Ovary (tissue), 9 donors: ENCODE results near the gene IFIT3. TPM values are rescaled to one million over a fixed set of nuclear protein-coding genes. Genes with fewer than 3 reads are reported as not detected.

Experiments
- DNase-seq, 5 donors: peaks; one replicate each; pipeline ENCODE4 v3.0.0-alpha.2; 2019 to 2020
- H3K27ac ChIP-seq, 2 donors: fragments of 200-600 bp; one replicate each; pipeline versions ENCODE4 v1.5.1 to v1.8.0; 2019 to 2022
- H3K27me3 ChIP-seq: fragments of 200-600 bp; one replicate; pipeline ENCODE4 v1.8.0; 2022
- H3K36me3 ChIP-seq: fragments of 200-600 bp; sonication (generic); one replicate; pipeline ENCODE4 v1.5.1; 2019
- H3K4me1 ChIP-seq: one replicate; pipeline ENCODE4 v1.8.1; 2013; ENCODE audit warnings: mild to moderate bottlenecking, moderate library complexity; ENCODE audit not compliant: insufficient read depth
- H3K4me3 ChIP-seq: fragments of 200-600 bp; sonication (generic); one replicate; pipeline ENCODE4 v1.5.1; 2017
- H3K9me3 ChIP-seq, 2 donors: fragments of 200-600 bp in 1 of 2; sonication (generic) in 1 of 2; one replicate each; pipeline versions ENCODE4 v1.5.1 to v1.8.1; 2013 to 2019; ENCODE audit warnings: mild to moderate bottlenecking in 1 of 2, moderate library complexity in 1 of 2
- CTCF ChIP-seq, 3 donors: fragments of 450-650 bp in 2 of 3; fragments of 200-600 bp in 1 of 3; IDR thresholded peaks; one replicate each; pipeline versions ENCODE4 v1.5.1 to v1.8.0; 2016 to 2022; ENCODE audit warnings: antibody characterized with exemption in 3 of 3, mild to moderate bottlenecking in 1 of 3
- EP300 ChIP-seq: sonication (generic); formaldehyde crosslinking; IDR thresholded peaks from one replicate; pipeline ENCODE4 v1.6.1; 2017; ENCODE audit warnings: antibody characterized with exemption
- POLR2A ChIP-seq: fragments of 450-650 bp; IDR thresholded peaks from one replicate; pipeline ENCODE4 v1.6.1; 2017; ENCODE audit warnings: antibody characterized with exemption, mild to moderate bottlenecking, moderate library complexity
- WGBS, 3 donors: extraction: QIAGEN DNeasy Blood & Tissue Kit in 1 of 3; methylation state at CpG; one replicate each; pipeline versions ENCODE4 v1.1.5 to v1.1.7; 2013 to 2017; 5-methylcytosine and 5-hydroxymethylcytosine counted together
- intact Hi-C, 4 donors: fragments of 100-400 bp; cut with DNase I; formaldehyde crosslinking; loops; one replicate each; pipeline versions ENCODE4 v1.11.0 to v1.15.1; 2022 to 2023
- polyA plus RNA-seq, 2 donors: library from polyadenylated mRNA; stranded (reverse); fragments of 200-250 nt in 1 of 2; fragments of 350-450 nt in 1 of 2; fragmentation: Illumina TruSeq in 1 of 2; extraction: RNeasy Lipid Tissue Mini Kit (QIAGEN cat#74804) in 1 of 2; gene quantifications; one replicate each; pipeline ENCODE4 v1.2.3, GENCODE V29; 2013 to 2014
- total RNA-seq, 7 donors: library from RNA; depleted of rRNA in 2 of 7; stranded (reverse); fragments of >200 nt in 2 of 7; fragmentation: NEBNext Ultra II Directional in 3 of 7; extraction: Animal tissue kit (Norgen Biotek cat#: 25700) in 3 of 7; gene quantifications; one replicate each; pipeline versions ENCODE4 v1.1.0 to v1.2.4, GENCODE V29; 2016 to 2023
- donor health status: DM: no; HTN: no; CAD: no; lungs with moderate emphysema.
- donor health status: DM: no; HTN: no; CAD: no.
- donor health status: Bipolar disorder and iron deficiency.
- donor health status: DM: yes; HTN: yes; CAD: no.
- donor health status: DM: no; HTN: no; CAD: no.
- donor health status: DM: yes; HTN: yes; CAD: no.

The IFIT3 gene
- total and polyA plus RNA-seq, 9 donors = 5.7 to 31.5 (median 12.2) TPM

- no peak for DNase-seq
- Histone ChIP-seq H3K9me3 (no peaks in the 10 kb centered on the region), H3K36me3 (no peaks in the 10 kb centered on the region), H3K27ac (peak overlapping the region in 1 of 2 donors; percentile 88), H3K4me3 (peak overlapping the region; percentile 48), H3K4me1 (peaks cover 11% of the 10 kb centered on the region), H3K27me3 (no peaks in the 10 kb centered on the region)
- no peak for TF ChIP-seq CTCF (IDR thresholded peaks at IDR 0.05)
- TF ChIP-seq POLR2A = no peak
- TF ChIP-seq EP300 = no peak
- intact Hi-C loops = no loop called here
- WGBS, 3 donors = 6 to 15% (median 7%) methylated on average over 3 of the region's 3 CpGs
These were observed 25.2 kb upstream of the IFIT3 start for GRCh38 chr10:89302625-89303024.

DNA sequence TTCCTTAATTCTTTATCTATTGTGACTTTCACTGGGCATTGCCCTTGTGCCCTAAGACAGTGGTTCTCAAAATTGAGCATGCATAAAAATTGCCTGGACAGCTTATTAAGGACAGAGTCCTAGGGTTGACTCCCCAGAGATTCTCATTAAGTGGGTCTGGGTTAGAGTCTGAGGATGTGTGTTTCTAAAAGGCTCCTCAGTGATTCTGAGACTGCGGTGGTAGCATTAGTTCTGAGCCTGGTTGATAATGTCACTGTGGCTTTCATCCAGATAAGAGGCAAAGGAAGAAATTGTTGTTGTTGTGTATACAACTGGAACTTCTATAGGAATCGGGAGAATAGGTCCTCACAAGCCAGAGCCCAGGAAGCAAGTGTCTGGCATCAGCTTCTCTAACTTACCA, 24.6 kb upstream of the IFIT3 start:
- no peaks in the 10 kb centered on the region for H3K9me3 ChIP-seq
- no peak for DNase-seq
- no peak overlapping the region for H3K4me3 ChIP-seq
- H3K4me1 ChIP-seq = peaks cover 11% of the 10 kb centered on the region
- no peaks in the 10 kb centered on the region for H3K36me3 ChIP-seq
- TF ChIP-seq POLR2A (no peak), CTCF (IDR thresholded peaks at IDR 0.05) (no peak), EP300 (no peak)
- H3K27ac ChIP-seq = peak overlapping the region in 1 of 2 donors; percentile 88
- H3K27me3 ChIP-seq = no peaks in the 10 kb centered on the region
- 62 to 71% (median 69%) methylated on average over 2 of the region's 2 CpGs for WGBS, 3 donors
- intact Hi-C loops = no loop called here

GRCh38 chr10:89304026-89304425, 23.8 kb upstream of the IFIT3 start:
- TF ChIP-seq CTCF (IDR thresholded peaks at IDR 0.05) (no peak), EP300 (no peak), POLR2A (no peak)
- WGBS, 3 donors = 92 to 95% (median 94%) methylated on average over 4 of the region's 4 CpGs
- DNase-seq = no peak
- Histone ChIP-seq H3K4me3 (no peak overlapping the region), H3K9me3 (no peaks in the 10 kb centered on the region), H3K27ac (no peak overlapping the region), H3K4me1 (peaks cover 11% of the 10 kb centered on the region), H3K36me3 (no peaks in the 10 kb centered on the region), H3K27me3 (no peaks in the 10 kb centered on the region)
- intact Hi-C loops = no loop called here

DNA sequence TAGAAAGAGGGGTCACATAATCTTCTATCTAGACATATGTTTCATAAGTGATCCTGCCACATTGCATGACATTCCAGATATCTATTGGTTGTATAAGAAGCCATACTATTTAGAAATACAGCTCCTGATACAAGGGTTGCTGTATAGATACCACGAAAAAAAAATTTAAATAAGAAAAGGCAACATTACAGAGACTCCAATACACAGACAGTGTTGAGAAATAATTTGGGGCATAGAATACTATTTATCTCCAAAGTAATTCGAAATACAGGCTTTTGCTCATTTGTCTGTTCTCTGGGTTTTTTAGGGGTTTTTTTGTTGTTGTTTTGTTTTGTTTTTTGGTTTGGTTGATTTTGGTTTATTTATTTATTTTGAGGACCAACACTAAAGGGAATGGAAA, 23.4 kb upstream of the IFIT3 start:
- Histone ChIP-seq H3K4me3 (no peak overlapping the region), H3K9me3 (no peaks in the 10 kb centered on the region), H3K27me3 (no peaks in the 10 kb centered on the region), H3K27ac (no peak overlapping the region), H3K4me1 (peaks cover 11% of the 10 kb centered on the region), H3K36me3 (no peaks in the 10 kb centered on the region)
- no peak for TF ChIP-seq CTCF (IDR thresholded peaks at IDR 0.05)
- no peak for TF ChIP-seq POLR2A
- no peak for TF ChIP-seq EP300
- 92 to 96% (median 93%) methylated on average over 2 of the region's 2 CpGs for WGBS, 3 donors
- no peak for DNase-seq
- intact Hi-C loops = no loop called here

GRCh38 chr10:89304925-89305324, 22.9 kb upstream of the IFIT3 start:
- intact Hi-C loops = no loop called here
- H3K4me3 ChIP-seq = no peak overlapping the region
- H3K9me3 ChIP-seq = no peaks in the 10 kb centered on the region
- H3K27me3 ChIP-seq = no peaks in the 10 kb centered on the region
- DNase-seq = no peak
- H3K27ac ChIP-seq = no peak overlapping the region
- peaks cover 11% of the 10 kb centered on the region for H3K4me1 ChIP-seq
- no peak for TF ChIP-seq EP300
- no peak for TF ChIP-seq POLR2A
- TF ChIP-seq CTCF (IDR thresholded peaks at IDR 0.05) = no peak
- no peaks in the 10 kb centered on the region for H3K36me3 ChIP-seq
